Measurements from ENCODE around the gene ENPP1. TPM values are rescaled to one million over a fixed set of nuclear protein-coding genes. Genes with fewer than 3 reads are reported as not detected.

ENPP1 gene
- total and polyA plus RNA-seq, 9 donors = 5.4 to 40.7 (median 21.7) TPM

DNA sequence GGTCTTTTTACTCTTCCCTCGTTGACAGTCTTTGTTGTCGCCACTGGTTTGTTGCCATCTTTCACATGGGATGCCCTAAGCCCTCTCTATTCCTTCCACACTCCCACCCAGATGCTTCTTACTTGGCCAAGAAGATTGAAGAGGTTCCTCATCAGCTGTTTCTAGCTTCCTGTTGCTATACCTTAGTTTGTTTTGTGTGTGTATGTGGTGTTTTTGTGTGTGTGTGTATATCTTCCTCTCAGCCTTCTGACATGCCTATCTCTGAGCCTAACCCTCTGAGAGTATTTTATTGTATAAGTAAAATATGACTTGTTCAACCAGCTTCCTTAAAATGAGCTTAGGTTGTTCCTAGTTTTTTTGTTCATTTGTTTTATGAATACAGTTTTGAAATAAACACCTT lies 35.9 kb downstream of the ENPP1 start:
- TF ChIP-seq EP300 (IDR thresholded peaks at IDR 0.05) (no peak), POLR2A (IDR thresholded peaks at IDR 0.05) (no peak)
- TF ChIP-seq, protein P1, sequence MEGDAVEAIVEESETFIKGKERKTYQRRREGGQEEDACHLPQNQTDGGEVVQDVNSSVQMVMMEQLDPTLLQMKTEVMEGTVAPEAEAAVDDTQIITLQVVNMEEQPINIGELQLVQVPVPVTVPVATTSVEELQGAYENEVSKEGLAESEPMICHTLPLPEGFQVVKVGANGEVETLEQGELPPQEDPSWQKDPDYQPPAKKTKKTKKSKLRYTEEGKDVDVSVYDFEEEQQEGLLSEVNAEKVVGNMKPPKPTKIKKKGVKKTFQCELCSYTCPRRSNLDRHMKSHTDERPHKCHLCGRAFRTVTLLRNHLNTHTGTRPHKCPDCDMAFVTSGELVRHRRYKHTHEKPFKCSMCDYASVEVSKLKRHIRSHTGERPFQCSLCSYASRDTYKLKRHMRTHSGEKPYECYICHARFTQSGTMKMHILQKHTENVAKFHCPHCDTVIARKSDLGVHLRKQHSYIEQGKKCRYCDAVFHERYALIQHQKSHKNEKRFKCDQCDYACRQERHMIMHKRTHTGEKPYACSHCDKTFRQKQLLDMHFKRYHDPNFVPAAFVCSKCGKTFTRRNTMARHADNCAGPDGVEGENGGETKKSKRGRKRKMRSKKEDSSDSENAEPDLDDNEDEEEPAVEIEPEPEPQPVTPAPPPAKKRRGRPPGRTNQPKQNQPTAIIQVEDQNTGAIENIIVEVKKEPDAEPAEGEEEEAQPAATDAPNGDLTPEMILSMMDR (IDR thresholded peaks at IDR 0.05) = no peak

DNA sequence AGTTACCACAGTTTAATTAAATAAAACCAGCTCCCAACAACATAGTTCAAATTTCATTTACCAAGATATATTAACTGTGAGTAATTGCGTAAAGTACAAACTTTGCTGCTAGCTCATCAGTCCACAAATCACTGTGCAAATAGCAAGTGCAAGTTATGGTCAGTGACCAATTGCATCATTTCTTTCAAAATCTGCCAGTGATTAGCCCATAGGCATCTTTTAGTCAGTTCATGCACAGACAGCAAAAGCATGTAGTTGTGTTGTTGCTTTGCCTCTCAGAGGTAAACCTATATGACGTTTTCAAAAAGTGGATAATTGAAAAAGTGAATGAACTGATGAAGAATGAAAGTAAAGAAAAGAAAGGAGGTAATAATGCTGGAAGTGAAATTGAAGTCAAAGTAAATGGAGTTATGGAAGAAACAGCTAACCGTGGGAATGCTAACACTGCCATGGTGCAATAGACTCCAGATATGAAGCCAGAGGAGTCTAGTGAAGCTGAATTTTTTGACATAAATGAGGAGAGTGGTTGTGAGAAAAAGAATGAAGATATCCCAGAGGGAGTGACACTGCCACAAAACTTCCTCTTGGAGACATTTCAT lies 36.5 kb downstream of the ENPP1 start:
- no peaks in the 10 kb centered on the region for H3K4me1 ChIP-seq (ENCODE audit: insufficient read depth)
- WGBS, 3 donors = 88 to 94% (median 89%) methylated on average over 3 of the region's 3 CpGs
- DNase-seq = no peak
- intact Hi-C loops (cut with DNase I) = no loop called here
- no peak overlapping the region for H3K27ac ChIP-seq
- no peaks in the 10 kb centered on the region for H3K27me3 ChIP-seq
- no peaks in the 10 kb centered on the region for H3K36me3 ChIP-seq
- TF ChIP-seq, protein P1 (IDR thresholded peaks at IDR 0.05) = no peak
- TF ChIP-seq POLR2A (IDR thresholded peaks at IDR 0.05) = no peak
- H3K4me3 ChIP-seq = no peak overlapping the region
- H3K9me3 ChIP-seq = no peaks in the 10 kb centered on the region

More for the DNA sequence above, 35.9 kb downstream of the ENPP1 start:
- Histone ChIP-seq H3K27ac (no peak overlapping the region), H3K27me3 (no peaks in the 10 kb centered on the region), H3K4me1 (ENCODE audit: insufficient read depth) (no peaks in the 10 kb centered on the region), H3K4me3 (no peak overlapping the region), H3K36me3 (no peaks in the 10 kb centered on the region), H3K9me3 (no peaks in the 10 kb centered on the region)
- intact Hi-C loops (cut with DNase I) = no loop called here
- 89 to 93% (median 91%) methylated on average over 2 of the region's 2 CpGs for WGBS, 3 donors
- DNase-seq = no peak

GRCh38 chr6:131846023-131846663 lies 38.3 kb downstream of the ENPP1 start:
- TF ChIP-seq, protein P1 (IDR thresholded peaks at IDR 0.05) = no peak
- no peak for TF ChIP-seq EP300 (IDR thresholded peaks at IDR 0.05)
- TF ChIP-seq POLR2A (IDR thresholded peaks at IDR 0.05) = no peak
- 92 to 97% (median 94%) methylated on average over 7 of the region's 7 CpGs for WGBS, 3 donors
- H3K9me3 ChIP-seq = no peaks in the 10 kb centered on the region
- intact Hi-C loops (cut with DNase I) = no loop called here
- no peaks in the 10 kb centered on the region for H3K27me3 ChIP-seq
- H3K36me3 ChIP-seq = no peaks in the 10 kb centered on the region
- H3K4me3 ChIP-seq = no peak overlapping the region
- DNase-seq = no peak
- no peak overlapping the region for H3K27ac ChIP-seq
- no peaks in the 10 kb centered on the region for H3K4me1 ChIP-seq (ENCODE audit: insufficient read depth)

DNA sequence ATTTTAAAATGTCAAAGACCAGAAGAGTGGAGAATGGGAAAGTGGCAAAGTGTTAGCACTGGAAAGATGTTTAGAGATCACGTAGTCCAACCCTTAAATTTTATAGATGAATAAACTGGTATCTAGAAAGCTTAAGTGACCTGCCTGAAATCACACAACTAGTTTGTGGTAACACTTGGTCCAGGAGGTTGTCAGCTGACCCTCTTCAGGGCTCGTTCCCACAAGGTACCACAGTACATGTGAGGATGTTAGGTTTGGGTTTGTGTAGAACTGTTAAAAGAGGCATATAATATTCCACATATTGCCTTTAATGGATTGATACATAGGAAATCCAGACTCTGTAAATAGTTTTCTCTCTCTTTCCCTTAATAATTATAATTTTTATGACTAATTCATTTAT lies 39.1 kb downstream of the ENPP1 start:
- TF ChIP-seq, protein P1 (IDR thresholded peaks at IDR 0.05) = no peak
- no peak for TF ChIP-seq POLR2A (IDR thresholded peaks at IDR 0.05)
- TF ChIP-seq EP300 (IDR thresholded peaks at IDR 0.05) = no peak
- DNase-seq = no peak
- 89 to 96% (median 91%) methylated on average over 2 of the region's 2 CpGs for WGBS, 3 donors
- Histone ChIP-seq H3K27ac (no peak overlapping the region), H3K36me3 (no peaks in the 10 kb centered on the region), H3K9me3 (no peaks in the 10 kb centered on the region), H3K4me3 (no peak overlapping the region), H3K27me3 (no peaks in the 10 kb centered on the region), H3K4me1 (ENCODE audit: insufficient read depth) (no peaks in the 10 kb centered on the region)
- intact Hi-C loops (cut with DNase I) = no loop called here

Data from ovary (tissue), 9 donors.